Lung (tissue), 12 donors: ENCODE measurements around the gene ID3. TPM values are rescaled to one million over a fixed set of nuclear protein-coding genes. Genes with fewer than 3 reads are reported as not detected.

Experiments used
- ATAC-seq: fragments of 200-7000 bp; cut with Tn5 transposase; one replicate; pipeline ENCODE4 v1.9.1; 2020; ENCODE audit warnings: moderate number of reproducible peaks; ENCODE audit not compliant: insufficient read depth, low FRiP score
- DNase-seq, 3 donors: peaks; one replicate each; pipeline ENCODE4 v3.0.0-alpha.2; 2013 to 2017
- H3K27ac ChIP-seq, 2 donors: one replicate each; pipeline ENCODE4 v1.5.1; 2013; ENCODE audit warnings: mild to moderate bottlenecking in 2 of 2, moderate library complexity in 2 of 2, control low read depth in 1 of 2, inconsistent platforms in 1 of 2, low read depth in 1 of 2, low read length in 1 of 2
- H3K27me3 ChIP-seq, 3 donors: one replicate each; pipeline ENCODE4 v1.5.1; 2013; ENCODE audit warnings: low read length in 2 of 3; ENCODE audit not compliant: control insufficient read depth in 3 of 3, insufficient read depth in 3 of 3
- H3K36me3 ChIP-seq, 4 donors: one replicate each; pipeline ENCODE4 v1.5.1; 2013; ENCODE audit warnings: low read length in 4 of 4, mild to moderate bottlenecking in 1 of 4, moderate library complexity in 1 of 4; ENCODE audit not compliant: control insufficient read depth in 4 of 4, insufficient read depth in 4 of 4
- H3K4me1 ChIP-seq, 5 donors: one replicate each; pipeline ENCODE4 v1.5.1; 2013; ENCODE audit warnings: low read length in 5 of 5, mild to moderate bottlenecking in 2 of 5, moderate library complexity in 1 of 5; ENCODE audit not compliant: control insufficient read depth in 5 of 5, insufficient read depth in 5 of 5
- H3K4me3 ChIP-seq: one replicate; pipeline ENCODE4 v1.5.1; 2013; ENCODE audit warnings: mild to moderate bottlenecking, control low read depth, moderate library complexity
- H3K9ac ChIP-seq, 2 donors: one replicate each; pipeline ENCODE4 v1.5.1; 2013; ENCODE audit warnings: low read length in 2 of 2, control low read depth in 1 of 2; ENCODE audit not compliant: insufficient read depth in 1 of 2
- H3K9me3 ChIP-seq, 4 donors: one replicate each; pipeline ENCODE4 v1.5.1; 2013; ENCODE audit warnings: low read length in 3 of 4, mild to moderate bottlenecking in 1 of 4, moderate library complexity in 1 of 4; ENCODE audit not compliant: control insufficient read depth in 4 of 4, insufficient read depth in 3 of 4
- CTCF ChIP-seq: IDR thresholded peaks from 2 replicates; pipeline ENCODE4 v1.5.1; 2012; ENCODE audit warnings: mild to moderate bottlenecking; ENCODE audit errors: control extremely low read depth, extremely low read depth
- WGBS, 2 donors: extraction: QIAGEN DNeasy Blood & Tissue Kit; methylation state at CpG; one replicate each; pipeline ENCODE4 v1.1.7; 2013; 5-methylcytosine and 5-hydroxymethylcytosine counted together
- polyA plus RNA-seq, 2 donors: library from polyadenylated mRNA; stranded (reverse); fragments of 200-250 nt; gene quantifications; one replicate each; pipeline ENCODE4 v1.2.1, GENCODE V29; 2013
- total RNA-seq, 2 donors: library from RNA; depleted of rRNA in 1 of 2; stranded (reverse); fragments of >200 nt in 1 of 2; gene quantifications; one replicate each; pipeline ENCODE4 v1.2.1, GENCODE V29; 2014 to 2021
- donor health status: control.
- donor health status: control.
- donor health status: Bipolar disorder and iron deficiency.
- donor health status: healthy.
- donor health status: DM: yes; HTN: yes; CAD: no.

Gene ID3
- total and polyA plus RNA-seq, 4 donors: 119 to 275 (median 163) TPM

GRCh38 chr1:23556635-23557470, 2.4 kb downstream of the ID3 start:
- Histone ChIP-seq H3K27ac (peak overlapping the region; percentile 86 to 92), H3K9me3 (no peaks in the 10 kb centered on the region), H3K9ac (peak overlapping the region; percentile 89 to 92), H3K27me3 (no peaks in the 10 kb centered on the region), H3K36me3 (peaks cover 0 to 21% (median 4%) of the 10 kb centered on the region in 4 donors), H3K4me3 (peak overlapping the region; percentile 89), H3K4me1 (peaks cover 8 to 65% (median 36%) of the 10 kb centered on the region in 5 donors)
- WGBS, 2 donors: 55 to 83% methylated on average over 4 of the region's 4 CpGs
- ATAC-seq: no peak
- peak in 2 of 3 donors; percentile 24 to 43 for DNase-seq
- no peak for TF ChIP-seq CTCF

GRCh38 chr1:23555986-23556634, 3.2 kb downstream of the ID3 start:
- Histone ChIP-seq H3K36me3 (peaks cover 0 to 21% (median 4%) of the 10 kb centered on the region in 4 donors), H3K4me1 (peaks cover 5 to 65% (median 29%) of the 10 kb centered on the region in 5 donors), H3K27me3 (no peaks in the 10 kb centered on the region), H3K4me3 (peak overlapping the region; percentile 89), H3K9ac (peak overlapping the region in 1 of 2 donors; percentile 87), H3K9me3 (no peaks in the 10 kb centered on the region), H3K27ac (peak overlapping the region; percentile 86 to 92)
- no peak for ATAC-seq
- 58 to 63% methylated on average over 9 of the region's 9 CpGs for WGBS, 2 donors
- TF ChIP-seq CTCF: no peak
- DNase-seq: peak in 2 of 3 donors; percentile 57 to 59

- H3K4me1 ChIP-seq: peaks cover under 1 to 60% (median 22%) of the 10 kb centered on the region in 5 donors
- no peaks in the 10 kb centered on the region for H3K9me3 ChIP-seq
- H3K27ac ChIP-seq: peak overlapping the region; percentile 86 to 95
- WGBS, 2 donors: 26 to 46% methylated on average over 15 of the region's 15 CpGs
- ATAC-seq (no peak), DNase-seq (peak; percentile 69 to 82 (median 77))
- no peak for TF ChIP-seq CTCF
- H3K4me3 ChIP-seq: peak overlapping the region; percentile 40
- H3K9ac ChIP-seq: peak overlapping the region in 1 of 2 donors; percentile 87
- H3K36me3 ChIP-seq: peaks cover 0 to 21% (median 4%) of the 10 kb centered on the region in 4 donors
- H3K27me3 ChIP-seq: no peaks in the 10 kb centered on the region
These were observed 3.9 kb downstream of the ID3 start for GRCh38 chr1:23555270-23555985.
